ENCODE measurements around the gene ETV3L.

- no peak for TF ChIP-seq YY1 (IDR thresholded peaks at IDR 0.05; ENCODE audit: insufficient read depth, insufficient read length)
- TF ChIP-seq ZNF274 (IDR thresholded peaks at IDR 0.05; ENCODE audit: low read depth, low read length) = no peak
- no peak for TF ChIP-seq SUZ12 (IDR thresholded peaks at IDR 0.05; ENCODE audit: extremely low read depth, insufficient read depth, insufficient read length)
Observed at GRCh38 chr1:157146244-157146643, 46.6 kb upstream of the ETV3L start.

Data from NT2/D1 (cell line).